ENCODE results near the gene RER1. TPM values are rescaled to one million over a fixed set of nuclear protein-coding genes. Genes with fewer than 3 reads are reported as not detected.

Gene RER1
- total RNA-seq, 1 experiment from 2014 or later = 155 TPM

- DNase-seq (ENCODE audit: low read depth, low spot score) (no peak), ATAC-seq (no peak)
- no peak for TF ChIP-seq ZFX (IDR thresholded peaks at IDR 0.05)
- no peak overlapping the region for H3K4me3 ChIP-seq (replicated peaks in 1 of 2; ENCODE audit: low read depth in 1 of 2, low read length in 2 of 2)
- ChIA-PET RAD21 (ENCODE audit: low non-redundant PET in 1 of 2, low total read pairs in 2 of 2, uncharacterized antibody in 2 of 2, unreplicated experiment in 2 of 2) (no interaction called here), POLR2A (no interaction called here), CTCF (no interaction called here)
- H3K27me3 ChIP-seq (ENCODE audit: insufficient read depth, low read length) = no peaks in the 10 kb centered on the region
- no peaks in the 10 kb centered on the region for H3K79me2 ChIP-seq (ENCODE audit: insufficient read depth, low read length)
- intact Hi-C loops (cut with micrococcal nuclease) = no loop called here
- no peak overlapping the region for H3K4me2 ChIP-seq (ENCODE audit: low read length)
- H2AFZ ChIP-seq (ENCODE audit: low read depth, low read length, poor library complexity, severe bottlenecking) = no peak overlapping the region
- H3K4me1 ChIP-seq (ENCODE audit: control insufficient read depth in 1 of 2, insufficient read depth in 2 of 2, low read length in 2 of 2) = no peaks in the 10 kb centered on the region
- H3K9ac ChIP-seq (ENCODE audit: low read length) = no peak overlapping the region
- BruUV-seq (replicated peaks) = no TSS peak
- H3K27ac ChIP-seq (ENCODE audit: low read depth, low read length) = no peak overlapping the region
- H3K36me3 ChIP-seq (ENCODE audit: control insufficient read depth in 1 of 2, insufficient read depth in 2 of 2, low read length in 2 of 2) = no peaks in the 10 kb centered on the region
- H3K9me2 ChIP-seq (ENCODE audit: insufficient read depth) = no peaks in the 10 kb centered on the region
- no peaks in the 10 kb centered on the region for H4K20me1 ChIP-seq (ENCODE audit: insufficient read depth)
- H3K9me3 ChIP-seq (ENCODE audit: control insufficient read depth in 1 of 2, insufficient read depth in 1 of 2, low read depth in 1 of 2, low read length in 2 of 2) = no peaks in the 10 kb centered on the region
These were observed 53.7 kb downstream of the RER1 start for GRCh38 chr1:2445162-2445822.

DNA sequence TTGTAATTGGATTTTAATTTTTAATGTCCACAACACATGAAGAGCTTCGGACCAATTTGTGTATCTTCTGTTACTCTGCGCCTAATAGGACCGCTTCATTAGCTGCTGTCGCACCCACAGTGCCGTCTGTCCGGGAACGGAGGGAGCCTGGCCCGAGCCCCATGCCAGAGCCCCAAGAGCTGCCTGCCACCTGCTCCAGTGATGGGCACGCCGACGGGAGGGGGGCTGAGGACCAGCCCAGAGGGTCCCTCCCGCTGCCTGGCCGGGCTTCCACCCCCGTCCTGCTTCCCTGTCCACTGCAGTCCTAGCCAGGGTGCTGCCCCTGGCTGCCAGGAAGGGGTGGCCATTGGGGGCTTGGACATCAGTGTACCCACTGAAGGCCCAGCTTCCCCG lies 54.2 kb downstream of the RER1 start:
- CTCF ChIA-PET = no interaction called here
- BruUV-seq (replicated peaks) = no TSS peak
- POLR2A ChIA-PET = no interaction called here
- DNase-seq (ENCODE audit: low read depth, low spot score) = no peak
- Histone ChIP-seq H4K20me1 (ENCODE audit: insufficient read depth) (no peaks in the 10 kb centered on the region), H3K27me3 (ENCODE audit: insufficient read depth, low read length) (no peaks in the 10 kb centered on the region), H3K4me1 (ENCODE audit: control insufficient read depth in 1 of 2, insufficient read depth in 2 of 2, low read length in 2 of 2) (no peaks in the 10 kb centered on the region), H3K9me2 (ENCODE audit: insufficient read depth) (no peaks in the 10 kb centered on the region), H3K9ac (ENCODE audit: low read length) (no peak overlapping the region), H3K79me2 (ENCODE audit: insufficient read depth, low read length) (no peaks in the 10 kb centered on the region), H3K36me3 (ENCODE audit: control insufficient read depth in 1 of 2, insufficient read depth in 2 of 2, low read length in 2 of 2) (no peaks in the 10 kb centered on the region), H3K4me3 (replicated peaks in 1 of 2; ENCODE audit: low read depth in 1 of 2, low read length in 2 of 2) (no peak overlapping the region), H3K4me2 (ENCODE audit: low read length) (no peak overlapping the region), H3K27ac (ENCODE audit: low read depth, low read length) (no peak overlapping the region), H2AFZ (ENCODE audit: low read depth, low read length, poor library complexity, severe bottlenecking) (no peak overlapping the region), H3K9me3 (ENCODE audit: control insufficient read depth in 1 of 2, insufficient read depth in 1 of 2, low read depth in 1 of 2, low read length in 2 of 2) (no peaks in the 10 kb centered on the region)
- ATAC-seq = no peak
- TF ChIP-seq CBX3 (IDR thresholded peaks at IDR 0.05; ENCODE audit: low read depth) = no peak
- TF ChIP-seq EGR1 (IDR thresholded peaks at IDR 0.05; ENCODE audit: low read depth) = no peak
- TF ChIP-seq CTCF (IDR thresholded peaks at IDR 0.05 in 2 of 3, conservative IDR thresholded peaks at IDR 0.05 in 1 of 3; ENCODE audit: borderline replicate concordance in 1 of 3, insufficient read depth in 1 of 3, low read depth in 2 of 3, low read length in 2 of 3) = no peak
- TF ChIP-seq ZFX (IDR thresholded peaks at IDR 0.05) = no peak
- no peak for TF ChIP-seq EZH2 (IDR thresholded peaks at IDR 0.05)
- RAD21 ChIA-PET (ENCODE audit: low non-redundant PET in 1 of 2, low total read pairs in 2 of 2, uncharacterized antibody in 2 of 2, unreplicated experiment in 2 of 2) = no interaction called here
- intact Hi-C loops (cut with micrococcal nuclease) = no loop called here
